ENCODE measurements around the gene CEP78. TPM values are rescaled to one million over a fixed set of nuclear protein-coding genes. Genes with fewer than 3 reads are reported as not detected.

CEP78 gene
- total RNA-seq, 1 donor from 2014 or later = 14.8 TPM

- TF ChIP-seq CTCF (IDR thresholded peaks at IDR 0.05; ENCODE audit: insufficient read depth, low read length, poor library complexity, severe bottlenecking) = no peak
- no peak for DNase-seq (ENCODE audit: low read depth)
- peaks cover 2% of the 10 kb centered on the region for H3K36me3 ChIP-seq (ENCODE audit: control insufficient read depth, insufficient read depth, low read length)
- no peaks in the 10 kb centered on the region for H3K27me3 ChIP-seq (ENCODE audit: control insufficient read depth, insufficient read depth, low read length)
- H3K4me3 ChIP-seq (ENCODE audit: low read depth, low read length) = no peak overlapping the region
These were observed 85.6 kb downstream of the CEP78 start for GRCh38 chr9:78321505-78321904.

- TF ChIP-seq CTCF (IDR thresholded peaks at IDR 0.05; ENCODE audit: insufficient read depth, low read length, poor library complexity, severe bottlenecking) = no peak
- Histone ChIP-seq H3K27me3 (ENCODE audit: control insufficient read depth, insufficient read depth, low read length) (no peaks in the 10 kb centered on the region), H3K36me3 (ENCODE audit: control insufficient read depth, insufficient read depth, low read length) (peaks cover 1% of the 10 kb centered on the region), H3K4me3 (ENCODE audit: low read depth, low read length) (no peak overlapping the region)
- no peak for DNase-seq (ENCODE audit: low read depth)
These were observed 88.3 kb downstream of the CEP78 start for GRCh38 chr9:78324068-78324650.

GRCh38 chr9:78324682-78325081, 88.8 kb downstream of the CEP78 start:
- Histone ChIP-seq H3K36me3 (ENCODE audit: control insufficient read depth, insufficient read depth, low read length) (peaks cover 1% of the 10 kb centered on the region), H3K4me3 (ENCODE audit: low read depth, low read length) (no peak overlapping the region), H3K27me3 (ENCODE audit: control insufficient read depth, insufficient read depth, low read length) (no peaks in the 10 kb centered on the region)
- no peak for DNase-seq (ENCODE audit: low read depth)
- no peak for TF ChIP-seq CTCF (IDR thresholded peaks at IDR 0.05; ENCODE audit: insufficient read depth, low read length, poor library complexity, severe bottlenecking)

- no peak for DNase-seq (ENCODE audit: low read depth)
- no peak for TF ChIP-seq CTCF (IDR thresholded peaks at IDR 0.05; ENCODE audit: insufficient read depth, low read length, poor library complexity, severe bottlenecking)
- Histone ChIP-seq H3K4me3 (ENCODE audit: low read depth, low read length) (no peak overlapping the region), H3K27me3 (ENCODE audit: control insufficient read depth, insufficient read depth, low read length) (no peaks in the 10 kb centered on the region), H3K36me3 (ENCODE audit: control insufficient read depth, insufficient read depth, low read length) (peaks cover 1% of the 10 kb centered on the region)
These were observed 89.5 kb downstream of the CEP78 start for GRCh38 chr9:78325343-78325742.

GRCh38 chr9:78325846-78326360, 90.0 kb downstream of the CEP78 start:
- no peak for DNase-seq (ENCODE audit: low read depth)
- no peaks in the 10 kb centered on the region for H3K27me3 ChIP-seq (ENCODE audit: control insufficient read depth, insufficient read depth, low read length)
- peaks cover 1% of the 10 kb centered on the region for H3K36me3 ChIP-seq (ENCODE audit: control insufficient read depth, insufficient read depth, low read length)
- no peak overlapping the region for H3K4me3 ChIP-seq (ENCODE audit: low read depth, low read length)
- no peak for TF ChIP-seq CTCF (IDR thresholded peaks at IDR 0.05; ENCODE audit: insufficient read depth, low read length, poor library complexity, severe bottlenecking)

- Histone ChIP-seq H3K4me3 (ENCODE audit: low read depth, low read length) (no peak overlapping the region), H3K27me3 (ENCODE audit: control insufficient read depth, insufficient read depth, low read length) (no peaks in the 10 kb centered on the region), H3K36me3 (ENCODE audit: control insufficient read depth, insufficient read depth, low read length) (peaks cover 1% of the 10 kb centered on the region)
- no peak for TF ChIP-seq CTCF (IDR thresholded peaks at IDR 0.05; ENCODE audit: insufficient read depth, low read length, poor library complexity, severe bottlenecking)
- no peak for DNase-seq (ENCODE audit: low read depth)
These were observed 90.7 kb downstream of the CEP78 start for GRCh38 chr9:78326564-78326963.
